ENCODE measurements around the gene HDAC4. TPM values are rescaled to one million over a fixed set of nuclear protein-coding genes. Genes with fewer than 3 reads are reported as not detected.

Gene HDAC4
- total RNA-seq, 1 experiment from 2014 or later: 40.1 TPM

GRCh38 chr2:239187464-239188253, 213.2 kb downstream of the HDAC4 start:
- POLR2A ChIA-PET: no interaction called here
- Histone ChIP-seq H3K27me3 (ENCODE audit: control insufficient read depth, insufficient read depth, low read length) (no peaks in the 10 kb centered on the region), H3K36me3 (ENCODE audit: control insufficient read depth, insufficient read depth, low read length) (no peaks in the 10 kb centered on the region), H3K9me3 (ENCODE audit: control insufficient read depth, insufficient read depth, low read depth, low read length) (no peaks in the 10 kb centered on the region), H3K4me1 (ENCODE audit: control insufficient read depth, insufficient read depth, low read length) (no peaks in the 10 kb centered on the region), H3K27ac (ENCODE audit: low read length) (no peak overlapping the region), H3K4me3 (ENCODE audit: low read depth in 2 of 2, low read length in 2 of 2) (no peak overlapping the region)
- TF ChIP-seq POLR2AphosphoS5 (IDR thresholded peaks at IDR 0.05; ENCODE audit: low read depth, low read length): no peak
- no TSS peak for BruUV-seq (replicated peaks)
- intact Hi-C loops (cut with micrococcal nuclease; ENCODE audit: unreplicated experiment): no loop called here
- no peak for ATAC-seq
- in situ Hi-C loops (cut with HindIII; ENCODE audit: low pct_unique_long_range_greater_than_20kb, low sequenced_read_pairs): no loop called here
- DNase-seq (ENCODE audit: low read depth, low spot score): no peak
- CTCF ChIA-PET: no interaction called here

GRCh38 chr2:239186516-239187357, 214.1 kb downstream of the HDAC4 start:
- ChIA-PET CTCF (no interaction called here), POLR2A (no interaction called here)
- no peak overlapping the region for H3K27ac ChIP-seq (ENCODE audit: low read length)
- H3K4me1 ChIP-seq (ENCODE audit: control insufficient read depth, insufficient read depth, low read length): no peaks in the 10 kb centered on the region
- no peaks in the 10 kb centered on the region for H3K27me3 ChIP-seq (ENCODE audit: control insufficient read depth, insufficient read depth, low read length)
- intact Hi-C loops (cut with micrococcal nuclease; ENCODE audit: unreplicated experiment) (no loop called here), in situ Hi-C loops (cut with HindIII; ENCODE audit: low pct_unique_long_range_greater_than_20kb, low sequenced_read_pairs) (no loop called here)
- no TSS peak for BruUV-seq (replicated peaks)
- no peaks in the 10 kb centered on the region for H3K9me3 ChIP-seq (ENCODE audit: control insufficient read depth, insufficient read depth, low read depth, low read length)
- no peak for DNase-seq (ENCODE audit: low read depth, low spot score)
- no peak overlapping the region for H3K4me3 ChIP-seq (ENCODE audit: low read depth in 2 of 2, low read length in 2 of 2)
- no peak for ATAC-seq
- TF ChIP-seq TCF7L2 (IDR thresholded peaks at IDR 0.05; ENCODE audit: low read depth, low read length) (no peak), SIN3A (IDR thresholded peaks at IDR 0.05; ENCODE audit: borderline replicate concordance, insufficient read depth, low read depth, low read length) (no peak), CTCF (IDR thresholded peaks at IDR 0.05) (no peak), POLR2AphosphoS5 (IDR thresholded peaks at IDR 0.05; ENCODE audit: low read depth, low read length) (no peak)
- H3K36me3 ChIP-seq (ENCODE audit: control insufficient read depth, insufficient read depth, low read length): no peaks in the 10 kb centered on the region

GRCh38 chr2:239184968-239185903, 215.6 kb downstream of the HDAC4 start:
- intact Hi-C loops (cut with micrococcal nuclease; ENCODE audit: unreplicated experiment): no loop called here
- TF ChIP-seq CTCF (IDR thresholded peaks at IDR 0.05) (no peak), POLR2AphosphoS5 (IDR thresholded peaks at IDR 0.05; ENCODE audit: low read depth, low read length) (no peak), TCF7L2 (IDR thresholded peaks at IDR 0.05; ENCODE audit: low read depth, low read length) (no peak), SIN3A (IDR thresholded peaks at IDR 0.05; ENCODE audit: borderline replicate concordance, insufficient read depth, low read depth, low read length) (no peak), REST (IDR thresholded peaks at IDR 0.05; ENCODE audit: insufficient read depth in 1 of 2, low read depth in 2 of 2, low read length in 1 of 2) (no peak)
- BruUV-seq (replicated peaks): no TSS peak
- H3K4me3 ChIP-seq (ENCODE audit: low read depth in 2 of 2, low read length in 2 of 2): no peak overlapping the region
- H3K4me1 ChIP-seq (ENCODE audit: control insufficient read depth, insufficient read depth, low read length): no peaks in the 10 kb centered on the region
- no peak for DNase-seq (ENCODE audit: low read depth, low spot score)
- ChIA-PET POLR2A (no interaction called here), CTCF (no interaction called here)
- in situ Hi-C loops (cut with HindIII; ENCODE audit: low pct_unique_long_range_greater_than_20kb, low sequenced_read_pairs): no loop called here
- no peak overlapping the region for H3K27ac ChIP-seq (ENCODE audit: low read length)
- no peaks in the 10 kb centered on the region for H3K36me3 ChIP-seq (ENCODE audit: control insufficient read depth, insufficient read depth, low read length)
- H3K9me3 ChIP-seq (ENCODE audit: control insufficient read depth, insufficient read depth, low read depth, low read length): no peaks in the 10 kb centered on the region
- no peaks in the 10 kb centered on the region for H3K27me3 ChIP-seq (ENCODE audit: control insufficient read depth, insufficient read depth, low read length)
- ATAC-seq: no peak
